Uterus (tissue), 4 donors: ENCODE results near the gene ZSWIM6. TPM values are rescaled to one million over a fixed set of nuclear protein-coding genes. Genes with fewer than 3 reads are reported as not detected.

Experiments used
- DNase-seq, 2 donors: peaks; one replicate each; pipeline ENCODE4 v3.0.0-alpha.2; 2019 to 2020
- H3K27ac ChIP-seq, 2 donors: fragments of 200-600 bp; sonication (generic); 1 replicate in 1 of 2; 2 replicates in 1 of 2; pipeline ENCODE4 v1.5.1; 2016 to 2018
- H3K27me3 ChIP-seq, 2 donors: fragments of 200-600 bp; sonication (generic); one replicate each; pipeline ENCODE4 v1.5.1; 2018 to 2019; ENCODE audit warnings: control low read depth in 1 of 2
- H3K36me3 ChIP-seq, 2 donors: fragments of 200-600 bp; sonication (generic); one replicate each; pipeline ENCODE4 v1.5.1; 2019; ENCODE audit warnings: control low read depth in 1 of 2
- H3K4me1 ChIP-seq, 2 donors: fragments of 200-600 bp; sonication (generic); one replicate each; pipeline ENCODE4 v1.5.1; 2018 to 2019; ENCODE audit warnings: control low read depth in 1 of 2
- H3K4me3 ChIP-seq, 2 donors: fragments of 200-600 bp; sonication (generic); 1 replicate in 1 of 2; 2 replicates in 1 of 2; pipeline ENCODE4 v1.5.1; 2018 to 2019; ENCODE audit warnings: mild to moderate bottlenecking in 1 of 2
- H3K9me3 ChIP-seq, 2 donors: fragments of 200-600 bp; sonication (generic); one replicate each; pipeline ENCODE4 v1.5.1; 2019; ENCODE audit warnings: control low read depth in 1 of 2
- POLR2A ChIP-seq, 2 donors: fragments of 450-650 bp; IDR thresholded peaks; one replicate each; pipeline ENCODE4 v1.6.1; 2016; ENCODE audit warnings: antibody characterized with exemption in 2 of 2, mild to moderate bottlenecking in 1 of 2, moderate library complexity in 1 of 2
- intact Hi-C: fragments of 100-400 bp; cut with DNase I; formaldehyde crosslinking; loops from one replicate; pipeline ENCODE4 v1.15.1; 2023; ENCODE audit warnings: low total_unique reads
- total RNA-seq, 4 donors: library from RNA; depleted of rRNA in 3 of 4; stranded (reverse); fragments of >200 nt in 3 of 4; gene quantifications; one replicate each; pipeline versions ENCODE4 v1.1.0 to v1.2.4, GENCODE V29; 2014 to 2023
- TF ChIP-seq, protein P1 (sequence below), 4 experiments: fragments of 200-600 bp in 2 of 4; fragments of 450-650 bp in 2 of 4; sonication (generic) in 2 of 4; IDR thresholded peaks; one replicate each; pipeline ENCODE4 v1.5.1; 2016 to 2019; ENCODE audit warnings: antibody characterized with exemption in 4 of 4, mild to moderate bottlenecking in 2 of 4, moderate library complexity in 1 of 4
- donor health status: DM: yes; HTN: yes; CAD: no.

ZSWIM6 gene
- total RNA-seq, 4 donors from 2014 or later: 4.1 to 14.8 (median 11.1) TPM

- DNase-seq: no peak
- Histone ChIP-seq H3K9me3 (no peaks in the 10 kb centered on the region), H3K4me3 (no peak overlapping the region), H3K36me3 (no peaks in the 10 kb centered on the region), H3K27me3 (no peaks in the 10 kb centered on the region), H3K27ac (no peak overlapping the region), H3K4me1 (no peaks in the 10 kb centered on the region)
- intact Hi-C loops: no loop called here
- TF ChIP-seq, protein P1, sequence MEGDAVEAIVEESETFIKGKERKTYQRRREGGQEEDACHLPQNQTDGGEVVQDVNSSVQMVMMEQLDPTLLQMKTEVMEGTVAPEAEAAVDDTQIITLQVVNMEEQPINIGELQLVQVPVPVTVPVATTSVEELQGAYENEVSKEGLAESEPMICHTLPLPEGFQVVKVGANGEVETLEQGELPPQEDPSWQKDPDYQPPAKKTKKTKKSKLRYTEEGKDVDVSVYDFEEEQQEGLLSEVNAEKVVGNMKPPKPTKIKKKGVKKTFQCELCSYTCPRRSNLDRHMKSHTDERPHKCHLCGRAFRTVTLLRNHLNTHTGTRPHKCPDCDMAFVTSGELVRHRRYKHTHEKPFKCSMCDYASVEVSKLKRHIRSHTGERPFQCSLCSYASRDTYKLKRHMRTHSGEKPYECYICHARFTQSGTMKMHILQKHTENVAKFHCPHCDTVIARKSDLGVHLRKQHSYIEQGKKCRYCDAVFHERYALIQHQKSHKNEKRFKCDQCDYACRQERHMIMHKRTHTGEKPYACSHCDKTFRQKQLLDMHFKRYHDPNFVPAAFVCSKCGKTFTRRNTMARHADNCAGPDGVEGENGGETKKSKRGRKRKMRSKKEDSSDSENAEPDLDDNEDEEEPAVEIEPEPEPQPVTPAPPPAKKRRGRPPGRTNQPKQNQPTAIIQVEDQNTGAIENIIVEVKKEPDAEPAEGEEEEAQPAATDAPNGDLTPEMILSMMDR (IDR thresholded peaks at IDR 0.05): no peak
- no peak for TF ChIP-seq POLR2A (IDR thresholded peaks at IDR 0.05)
Measured at GRCh38 chr5:61289241-61289640, 42.8 kb upstream of the ZSWIM6 start.

DNA sequence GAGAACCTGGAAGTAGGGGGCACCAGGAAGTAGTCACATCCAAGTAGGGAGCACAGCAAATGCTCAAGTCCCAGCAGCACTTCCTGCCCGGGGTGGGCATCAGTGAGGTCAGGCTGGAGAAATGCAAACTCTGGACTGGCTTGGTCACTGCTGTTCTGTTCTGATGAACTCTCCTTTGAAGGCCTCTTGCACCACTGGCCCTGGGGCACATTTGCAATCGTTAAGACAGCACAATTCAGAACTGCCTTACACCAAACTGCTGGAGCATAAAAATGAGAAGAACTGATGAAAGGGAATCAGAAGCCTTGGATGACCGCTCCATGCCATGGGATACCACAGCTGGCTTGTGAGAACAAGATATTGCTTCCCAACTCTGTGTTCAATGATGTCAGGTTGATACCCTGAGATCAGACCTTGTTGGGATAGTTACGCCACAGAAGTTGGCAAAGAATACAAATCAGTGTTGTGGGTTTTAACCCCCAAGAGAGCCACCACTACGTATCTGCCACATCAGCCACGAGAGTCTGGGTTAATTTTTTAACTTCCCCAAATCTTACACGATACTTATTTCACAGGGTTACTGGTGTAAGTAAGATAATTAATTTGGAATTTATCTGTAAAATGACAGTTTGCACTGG, 42.3 kb upstream of the ZSWIM6 start:
- Histone ChIP-seq H3K36me3 (no peaks in the 10 kb centered on the region), H3K9me3 (no peaks in the 10 kb centered on the region), H3K4me1 (no peaks in the 10 kb centered on the region), H3K4me3 (no peak overlapping the region), H3K27me3 (no peaks in the 10 kb centered on the region), H3K27ac (no peak overlapping the region)
- intact Hi-C loops: no loop called here
- no peak for DNase-seq
- no peak for TF ChIP-seq POLR2A (IDR thresholded peaks at IDR 0.05)
- TF ChIP-seq, protein P1 (IDR thresholded peaks at IDR 0.05): no peak

GRCh38 chr5:61290791-61291210, 41.3 kb upstream of the ZSWIM6 start:
- Histone ChIP-seq H3K36me3 (no peaks in the 10 kb centered on the region), H3K27me3 (no peaks in the 10 kb centered on the region), H3K4me3 (no peak overlapping the region), H3K9me3 (no peaks in the 10 kb centered on the region), H3K27ac (no peak overlapping the region), H3K4me1 (no peaks in the 10 kb centered on the region)
- DNase-seq: no peak
- TF ChIP-seq, protein P1 (IDR thresholded peaks at IDR 0.05): no peak
- TF ChIP-seq POLR2A (IDR thresholded peaks at IDR 0.05): no peak
- intact Hi-C loops: no loop called here

DNA sequence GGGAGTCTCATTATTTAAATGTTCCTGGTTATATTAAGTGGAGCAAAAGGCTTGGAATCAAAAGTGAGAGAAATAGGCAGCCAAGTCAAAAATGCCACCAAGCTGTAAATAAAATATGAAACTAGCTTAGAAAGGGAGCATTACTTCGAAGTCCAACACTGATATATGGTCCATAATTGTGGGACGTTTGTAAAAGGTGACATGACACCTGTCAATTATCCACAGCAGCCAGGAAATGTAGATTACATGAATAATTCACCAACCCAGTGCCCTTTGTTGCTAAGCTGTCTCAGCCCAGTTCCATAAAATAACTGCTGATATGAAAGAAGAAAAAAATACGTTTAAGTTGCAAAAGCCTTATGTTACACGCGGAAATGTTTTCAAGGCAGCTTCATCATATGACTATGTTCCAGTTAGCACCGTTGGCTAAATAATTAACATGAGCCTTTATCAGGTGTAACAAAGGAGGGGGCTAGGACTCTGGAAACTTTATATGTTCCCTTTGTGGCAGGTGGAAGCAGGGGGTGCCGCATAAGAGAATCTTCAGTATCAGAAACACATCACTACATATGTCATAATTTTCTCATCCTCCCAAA, 39.9 kb upstream of the ZSWIM6 start:
- no peaks in the 10 kb centered on the region for H3K36me3 ChIP-seq
- DNase-seq: no peak
- H3K27me3 ChIP-seq: no peaks in the 10 kb centered on the region
- no peaks in the 10 kb centered on the region for H3K9me3 ChIP-seq
- TF ChIP-seq, protein P1 (IDR thresholded peaks at IDR 0.05): no peak
- TF ChIP-seq POLR2A (IDR thresholded peaks at IDR 0.05): no peak
- no peak overlapping the region for H3K27ac ChIP-seq
- intact Hi-C loops: no loop called here
- no peak overlapping the region for H3K4me3 ChIP-seq
- H3K4me1 ChIP-seq: no peaks in the 10 kb centered on the region

- Histone ChIP-seq H3K4me1 (no peaks in the 10 kb centered on the region), H3K9me3 (no peaks in the 10 kb centered on the region), H3K27ac (no peak overlapping the region), H3K36me3 (no peaks in the 10 kb centered on the region), H3K27me3 (no peaks in the 10 kb centered on the region), H3K4me3 (no peak overlapping the region)
- TF ChIP-seq, protein P1 (IDR thresholded peaks at IDR 0.05): no peak
- TF ChIP-seq POLR2A (IDR thresholded peaks at IDR 0.05): no peak
- DNase-seq: no peak
- intact Hi-C loops: no loop called here
Measured at GRCh38 chr5:61293071-61293470, 39.0 kb upstream of the ZSWIM6 start.
